ENCODE measurements around the gene P3H2. TPM values are rescaled to one million over a fixed set of nuclear protein-coding genes. Genes with fewer than 3 reads are reported as not detected.
A peak's percentile ranks its signal among the peaks of the same experiment; 100 is the strongest.

The P3H2 gene
- total and polyA plus RNA-seq, 9 donors, result 30.8 to 74.7 (median 56.9) TPM

DNA sequence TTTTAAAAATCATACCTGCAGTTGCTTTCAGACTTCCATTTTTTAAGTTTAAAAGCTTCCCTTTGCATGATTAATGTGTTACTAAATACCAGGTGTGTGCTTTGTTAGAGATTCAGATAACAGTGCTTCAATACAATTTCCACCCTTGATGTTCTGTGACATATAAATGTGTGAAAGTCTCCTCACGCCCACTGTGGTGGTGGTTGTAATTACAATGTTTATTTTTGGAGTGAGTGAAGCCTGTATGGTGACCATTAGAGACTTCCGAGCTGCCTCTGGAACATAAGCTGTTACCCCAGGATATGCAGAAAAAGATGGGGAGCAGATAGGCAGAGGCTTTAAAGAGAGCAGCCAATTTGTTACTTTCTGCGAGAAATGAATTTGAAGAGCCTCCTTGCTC, 57.2 kb downstream of the P3H2 start:
- Histone ChIP-seq H3K27ac (ENCODE audit: low read length) (no peak overlapping the region), H3K36me3 (ENCODE audit: control insufficient read depth, insufficient read depth, low read length) (no peaks in the 10 kb centered on the region), H3K4me1 (ENCODE audit: control insufficient read depth, insufficient read depth, low read length) (peaks cover 12% of the 10 kb centered on the region), H3K4me3 (ENCODE audit: low read length) (no peak overlapping the region), H3K9me3 (replicated peaks; ENCODE audit: control insufficient read depth, low read depth, low read length) (no peaks in the 10 kb centered on the region), H3K27me3 (ENCODE audit: control insufficient read depth, insufficient read depth, low read length) (no peaks in the 10 kb centered on the region)
- 75% methylated on average over 1 of the region's 3 CpGs for WGBS (ENCODE audit: insufficient coverage)
- no peak for DNase-seq

DNA sequence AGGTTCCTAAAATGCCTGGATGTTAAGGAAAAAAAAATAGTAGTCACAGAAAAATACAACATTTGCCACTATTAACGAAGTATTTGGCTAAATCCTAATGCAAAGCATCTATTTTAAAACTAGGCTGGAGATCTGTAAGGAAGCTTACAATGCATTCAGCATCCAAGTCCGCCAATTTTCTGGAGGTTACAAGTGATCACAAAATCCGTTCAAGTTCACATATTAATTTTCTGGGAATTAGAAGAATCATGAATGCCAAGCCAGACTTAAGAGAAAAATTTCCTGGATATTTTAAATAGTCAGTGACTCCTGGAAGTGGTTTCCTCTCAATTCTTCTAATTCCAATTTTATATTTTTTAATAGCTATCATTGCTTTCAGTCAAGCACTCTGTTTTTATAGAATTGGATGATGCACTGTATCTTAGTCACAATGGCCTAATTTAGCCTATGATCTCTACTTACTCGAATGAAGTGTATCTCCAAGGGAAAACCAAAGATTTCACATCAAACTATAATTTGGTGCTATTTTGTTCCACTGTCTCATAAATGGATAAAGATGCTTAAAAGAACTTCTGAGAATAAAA, 60.4 kb downstream of the P3H2 start:
- Histone ChIP-seq H3K27me3 (ENCODE audit: control insufficient read depth, insufficient read depth, low read length) (no peaks in the 10 kb centered on the region), H3K27ac (ENCODE audit: low read length) (peak overlapping the region; percentile 54), H3K4me3 (ENCODE audit: low read length) (no peak overlapping the region), H3K36me3 (ENCODE audit: control insufficient read depth, insufficient read depth, low read length) (no peaks in the 10 kb centered on the region), H3K4me1 (ENCODE audit: control insufficient read depth, insufficient read depth, low read length) (peaks cover 26% of the 10 kb centered on the region), H3K9me3 (replicated peaks; ENCODE audit: control insufficient read depth, low read depth, low read length) (no peaks in the 10 kb centered on the region)
- peak; percentile 84 for DNase-seq
- no CpG with 5 or more reads among the region's 4 CpGs for WGBS (ENCODE audit: insufficient coverage)

DNA sequence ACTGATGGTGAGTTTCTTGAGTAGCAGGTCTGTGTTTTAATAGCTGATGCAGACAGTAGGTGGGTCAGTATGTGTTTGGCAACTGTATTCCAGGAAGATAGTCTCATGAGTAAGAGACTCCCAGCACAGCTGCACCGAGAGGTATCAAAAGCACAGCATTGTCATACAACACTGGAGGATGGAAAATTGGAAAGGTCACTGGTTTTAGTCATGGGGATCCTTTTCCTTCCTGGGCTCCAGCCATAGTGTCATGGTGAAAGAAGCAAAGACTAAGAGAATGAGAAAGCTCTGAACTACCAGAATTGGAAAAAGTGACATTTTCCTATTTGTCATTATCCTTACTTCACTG, 61.5 kb downstream of the P3H2 start:
- peak; percentile 88 for DNase-seq

DNA sequence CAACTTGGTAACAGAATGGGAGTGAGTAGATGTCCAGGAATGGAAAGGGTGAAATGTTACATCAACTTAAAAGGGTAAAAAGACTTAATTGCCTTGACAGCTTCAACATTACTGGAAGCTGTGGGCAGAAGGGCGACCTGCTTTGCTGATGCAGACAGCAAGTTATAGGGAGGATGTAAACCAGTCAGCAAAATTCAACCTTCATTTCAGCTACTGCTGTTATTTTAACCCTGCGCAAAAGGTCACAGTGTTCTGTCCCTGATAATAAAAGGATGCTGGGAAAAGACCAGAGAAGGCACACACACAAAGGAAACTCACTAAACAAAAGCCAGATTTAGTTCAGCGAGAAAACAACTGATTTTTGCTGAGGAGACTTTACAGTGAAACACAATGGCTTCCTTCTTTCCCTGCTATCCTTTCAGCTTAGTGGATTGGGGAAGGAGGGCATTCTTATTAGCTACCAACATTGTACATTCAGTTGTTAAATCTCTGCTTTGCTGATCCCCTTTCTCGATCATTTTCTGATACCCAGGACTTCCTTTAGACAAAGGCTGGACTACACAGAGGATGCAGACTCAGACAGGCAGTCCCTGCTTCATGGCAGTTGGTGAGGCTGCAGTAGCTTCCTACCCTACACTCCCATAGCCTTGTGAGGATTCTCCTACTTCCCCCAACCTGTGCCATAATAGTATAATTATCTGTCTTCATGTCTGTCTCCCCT, 62.0 kb downstream of the P3H2 start:
- Histone ChIP-seq H3K9me3 (replicated peaks; ENCODE audit: control insufficient read depth, low read depth, low read length) (no peaks in the 10 kb centered on the region), H3K27ac (ENCODE audit: low read length) (peak overlapping the region; percentile 54), H3K4me1 (ENCODE audit: control insufficient read depth, insufficient read depth, low read length) (peaks cover 33% of the 10 kb centered on the region), H3K4me3 (ENCODE audit: low read length) (no peak overlapping the region), H3K27me3 (ENCODE audit: control insufficient read depth, insufficient read depth, low read length) (no peaks in the 10 kb centered on the region), H3K36me3 (ENCODE audit: control insufficient read depth, insufficient read depth, low read length) (no peaks in the 10 kb centered on the region)
- DNase-seq, result no peak
- WGBS (ENCODE audit: insufficient coverage), result 43% methylated on average over 1 of the region's 4 CpGs

More for the DNA sequence above, 61.5 kb downstream of the P3H2 start:
- Histone ChIP-seq H3K36me3 (ENCODE audit: control insufficient read depth, insufficient read depth, low read length) (no peaks in the 10 kb centered on the region), H3K27ac (ENCODE audit: low read length) (peak overlapping the region; percentile 54), H3K27me3 (ENCODE audit: control insufficient read depth, insufficient read depth, low read length) (no peaks in the 10 kb centered on the region), H3K4me1 (ENCODE audit: control insufficient read depth, insufficient read depth, low read length) (peaks cover 32% of the 10 kb centered on the region), H3K9me3 (replicated peaks; ENCODE audit: control insufficient read depth, low read depth, low read length) (no peaks in the 10 kb centered on the region), H3K4me3 (ENCODE audit: low read length) (no peak overlapping the region)
- no CpG with 5 or more reads among the region's 1 CpG for WGBS (ENCODE audit: insufficient coverage)

DNA sequence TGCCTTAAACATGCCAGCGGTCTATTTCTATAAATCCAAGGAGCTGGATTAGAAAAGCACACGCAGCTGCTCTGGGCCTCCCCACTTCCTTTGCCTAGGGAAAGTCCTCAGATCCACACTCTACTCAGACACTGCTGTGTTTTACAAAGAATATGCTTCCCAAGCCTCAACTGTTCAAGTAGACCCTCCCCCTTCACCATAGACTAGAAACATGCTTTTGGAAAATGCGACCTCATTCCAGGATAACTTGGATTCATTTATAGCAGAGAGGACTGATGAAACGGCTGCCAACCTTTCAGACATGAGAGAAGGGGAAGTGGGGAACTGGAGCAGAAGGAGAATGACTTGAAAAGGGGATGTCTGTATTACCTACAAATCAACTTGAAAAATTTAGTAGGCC, 64.0 kb downstream of the P3H2 start:
- 17% methylated on average over 2 of the region's 4 CpGs for WGBS (ENCODE audit: insufficient coverage)
- H3K4me1 ChIP-seq (ENCODE audit: control insufficient read depth, insufficient read depth, low read length), result peaks cover 34% of the 10 kb centered on the region
- no peaks in the 10 kb centered on the region for H3K27me3 ChIP-seq (ENCODE audit: control insufficient read depth, insufficient read depth, low read length)
- peak; percentile 92 for DNase-seq
- H3K9me3 ChIP-seq (replicated peaks; ENCODE audit: control insufficient read depth, low read depth, low read length), result no peaks in the 10 kb centered on the region
- peak overlapping the region; percentile 83 for H3K27ac ChIP-seq (ENCODE audit: low read length)
- H3K4me3 ChIP-seq (ENCODE audit: low read length), result no peak overlapping the region
- no peaks in the 10 kb centered on the region for H3K36me3 ChIP-seq (ENCODE audit: control insufficient read depth, insufficient read depth, low read length)

DNA sequence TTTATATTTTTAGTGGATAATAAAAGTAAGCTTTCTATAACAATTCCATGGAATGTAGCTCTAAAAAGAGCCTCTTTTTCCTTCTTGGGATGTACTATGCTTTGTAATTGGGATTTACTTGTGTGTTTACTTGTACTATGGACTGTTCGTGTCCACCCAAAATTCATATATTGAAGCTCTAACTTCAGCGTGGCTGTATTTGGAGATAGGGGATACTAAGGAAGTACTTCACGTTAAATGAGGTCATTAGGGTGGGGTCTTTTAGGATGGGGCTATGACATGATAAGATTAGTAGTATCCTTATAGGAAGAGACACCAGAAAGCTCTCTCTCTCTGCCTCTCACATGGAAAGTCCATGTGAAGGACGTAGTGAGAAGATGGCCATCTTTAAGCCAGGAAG, 64.9 kb downstream of the P3H2 start:
- no CpG with 5 or more reads among the region's 4 CpGs for whole genome bisulfite sequencing (ENCODE audit: insufficient coverage)
- H3K9me3 ChIP-seq (replicated peaks; ENCODE audit: control insufficient read depth, low read depth, low read length), result no peaks in the 10 kb centered on the region
- DNase-seq, result no peak
- H3K27ac ChIP-seq (ENCODE audit: low read length), result peak overlapping the region; percentile 83
- H3K4me1 ChIP-seq (ENCODE audit: control insufficient read depth, insufficient read depth, low read length), result peaks cover 37% of the 10 kb centered on the region
- H3K36me3 ChIP-seq (ENCODE audit: control insufficient read depth, insufficient read depth, low read length), result no peaks in the 10 kb centered on the region
- H3K4me3 ChIP-seq (ENCODE audit: low read length), result no peak overlapping the region
- no peaks in the 10 kb centered on the region for H3K27me3 ChIP-seq (ENCODE audit: control insufficient read depth, insufficient read depth, low read length)

DNA sequence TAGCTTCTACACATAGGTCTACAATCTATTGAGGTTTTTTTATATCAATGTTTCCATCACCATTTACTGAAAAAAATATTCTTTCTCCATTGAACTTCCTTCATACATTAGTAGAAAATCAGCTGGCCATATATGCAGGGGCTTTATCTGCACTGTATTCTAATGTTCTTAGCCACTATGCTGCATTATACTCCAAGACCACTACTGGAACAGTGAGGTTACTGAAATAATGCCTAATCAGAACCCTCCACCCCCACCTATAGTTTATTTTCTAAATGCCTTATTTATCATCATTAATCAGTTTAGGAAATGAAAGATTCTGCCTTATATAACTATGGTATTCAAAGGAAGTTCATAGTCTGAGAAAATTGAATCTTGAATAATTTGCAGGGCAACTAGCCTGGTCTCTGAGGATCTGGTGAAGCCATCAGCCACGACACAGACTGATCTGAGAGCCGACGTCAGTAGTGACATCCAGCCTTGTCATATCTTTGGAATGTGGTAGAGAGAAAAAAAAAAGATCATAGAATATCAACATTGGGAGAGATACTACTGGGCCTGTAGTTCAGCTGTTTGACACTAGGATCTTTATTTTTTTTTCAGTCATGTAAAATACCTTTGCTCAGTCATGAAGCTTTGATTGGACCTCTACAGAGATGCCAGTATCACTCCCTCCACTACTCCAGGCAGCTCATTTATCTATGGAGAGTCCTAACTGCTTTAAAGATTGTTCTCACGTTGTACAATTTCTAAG, 66.6 kb downstream of the P3H2 start:
- Histone ChIP-seq H3K4me1 (ENCODE audit: control insufficient read depth, insufficient read depth, low read length) (peaks cover 32% of the 10 kb centered on the region), H3K27me3 (ENCODE audit: control insufficient read depth, insufficient read depth, low read length) (no peaks in the 10 kb centered on the region), H3K36me3 (ENCODE audit: control insufficient read depth, insufficient read depth, low read length) (no peaks in the 10 kb centered on the region), H3K27ac (ENCODE audit: low read length) (peak overlapping the region; percentile 69), H3K9me3 (replicated peaks; ENCODE audit: control insufficient read depth, low read depth, low read length) (no peaks in the 10 kb centered on the region), H3K4me3 (ENCODE audit: low read length) (no peak overlapping the region)
- 53% methylated on average over 3 of the region's 4 CpGs for WGBS (ENCODE audit: insufficient coverage)
- peak; percentile 59 for DNase-seq

DNA sequence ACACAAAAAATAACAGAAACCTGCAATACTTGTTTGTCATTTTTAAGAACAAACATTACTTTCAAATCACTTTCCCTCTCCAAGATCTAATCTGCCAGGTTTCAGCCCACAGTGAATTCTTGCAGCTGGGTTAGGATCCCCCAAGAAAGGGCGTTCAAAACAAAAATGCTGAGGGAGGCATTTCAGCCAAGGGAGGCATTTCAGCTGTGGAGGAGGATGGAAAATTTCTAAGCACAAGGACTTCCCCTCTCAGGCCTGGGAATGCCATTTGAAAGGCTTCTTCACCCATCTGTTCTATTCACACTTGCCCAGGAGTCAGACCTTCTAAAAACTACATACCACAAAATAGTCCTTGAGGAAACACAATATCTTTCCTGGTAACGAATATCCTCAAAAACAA, 69.1 kb downstream of the P3H2 start:
- Histone ChIP-seq H3K4me3 (ENCODE audit: low read length) (no peak overlapping the region), H3K27me3 (ENCODE audit: control insufficient read depth, insufficient read depth, low read length) (no peaks in the 10 kb centered on the region), H3K4me1 (ENCODE audit: control insufficient read depth, insufficient read depth, low read length) (peaks cover 17% of the 10 kb centered on the region), H3K9me3 (replicated peaks; ENCODE audit: control insufficient read depth, low read depth, low read length) (no peaks in the 10 kb centered on the region), H3K36me3 (ENCODE audit: control insufficient read depth, insufficient read depth, low read length) (no peaks in the 10 kb centered on the region), H3K27ac (ENCODE audit: low read length) (peak overlapping the region; percentile 73)
- DNase-seq, result peak; percentile 81
- no CpG with 5 or more reads among the region's 2 CpGs for WGBS (ENCODE audit: insufficient coverage)

DNA sequence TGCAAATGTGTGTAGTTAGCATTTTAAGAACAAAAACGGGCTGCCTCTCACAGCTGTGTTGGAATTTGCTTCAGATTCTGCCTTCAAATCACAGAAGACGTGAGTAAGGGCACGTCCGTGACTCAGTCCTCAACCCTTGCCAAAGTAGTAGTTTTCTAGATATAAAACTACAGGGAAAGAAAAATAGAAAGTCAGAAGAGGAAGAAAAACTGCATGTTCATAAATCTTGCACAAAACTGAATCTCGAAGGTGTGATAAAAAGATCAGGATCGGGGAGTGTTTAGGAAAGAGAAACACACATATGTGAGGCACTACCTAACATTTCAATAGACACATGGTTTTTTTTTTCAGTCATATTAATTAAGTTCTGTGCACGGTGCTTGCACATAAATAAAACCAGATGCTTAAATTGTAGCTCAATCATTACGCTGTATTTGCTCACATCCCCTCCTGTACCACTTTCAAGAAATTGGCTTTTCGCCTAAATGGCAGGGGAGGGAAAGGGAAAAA, 71.7 kb downstream of the P3H2 start:
- H3K4me3 ChIP-seq (ENCODE audit: low read length), result no peak overlapping the region
- peak overlapping the region; percentile 42 for H3K27ac ChIP-seq (ENCODE audit: low read length)
- H3K36me3 ChIP-seq (ENCODE audit: control insufficient read depth, insufficient read depth, low read length), result no peaks in the 10 kb centered on the region
- WGBS (ENCODE audit: insufficient coverage), result no CpG with 5 or more reads among the region's 9 CpGs
- peaks cover 9% of the 10 kb centered on the region for H3K4me1 ChIP-seq (ENCODE audit: control insufficient read depth, insufficient read depth, low read length)
- H3K9me3 ChIP-seq (replicated peaks; ENCODE audit: control insufficient read depth, low read depth, low read length), result no peaks in the 10 kb centered on the region
- H3K27me3 ChIP-seq (ENCODE audit: control insufficient read depth, insufficient read depth, low read length), result no peaks in the 10 kb centered on the region
- peak; percentile 85 for DNase-seq

DNA sequence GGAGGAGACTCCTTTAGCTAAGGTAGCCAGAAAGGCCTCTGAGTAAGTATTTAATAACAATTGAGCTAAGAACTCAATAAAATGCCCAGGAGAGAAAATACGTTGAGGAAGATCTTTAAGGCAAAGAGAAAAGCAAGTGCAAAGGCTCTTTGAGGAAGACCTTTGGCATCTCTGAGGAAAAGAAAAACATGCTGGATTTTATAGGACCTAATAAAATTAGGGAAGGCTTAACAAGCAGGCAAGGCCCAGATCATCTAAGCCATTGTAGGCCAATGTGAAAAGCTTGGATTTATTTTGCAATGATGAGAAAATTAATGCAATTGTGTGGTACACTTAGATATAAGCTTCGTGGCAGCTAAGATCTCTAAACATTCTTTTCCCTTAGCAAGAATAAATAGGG, 75.7 kb downstream of the P3H2 start:
- no peak for DNase-seq
- 71% methylated on average over 1 of the region's 2 CpGs for WGBS (ENCODE audit: insufficient coverage)
- peak overlapping the region; percentile 91 for H3K27ac ChIP-seq (ENCODE audit: low read length)

More for the DNA sequence above, 75.7 kb downstream of the P3H2 start:
- Histone ChIP-seq H3K4me1 (ENCODE audit: control insufficient read depth, insufficient read depth, low read length) (peaks cover 14% of the 10 kb centered on the region), H3K27me3 (ENCODE audit: control insufficient read depth, insufficient read depth, low read length) (no peaks in the 10 kb centered on the region), H3K9me3 (replicated peaks; ENCODE audit: control insufficient read depth, low read depth, low read length) (no peaks in the 10 kb centered on the region), H3K36me3 (ENCODE audit: control insufficient read depth, insufficient read depth, low read length) (no peaks in the 10 kb centered on the region), H3K4me3 (ENCODE audit: low read length) (no peak overlapping the region)

Data from muscle of leg (tissue), 11 donors.